B cell (primary cell): ENCODE measurements around the gene PIP4K2C. TPM values are rescaled to one million over a fixed set of nuclear protein-coding genes. Genes with fewer than 3 reads are reported as not detected.

Source experiments
- ATAC-seq: fragments of 200-7000 bp; cut with Tn5 transposase; one replicate; pipeline ENCODE4 v1.10.0; 2021; ENCODE audit warnings: low read depth, mild to moderate bottlenecking, moderate number of reproducible peaks, moderate library complexity
- CTCF ChIA-PET: fragments of 350-600 bp; sonication (Branson Sonifier 250); formaldehyde crosslinking; loops from one replicate; lab custom pipeline; 2021; ENCODE audit warnings: antibody characterized with exemption, inconsistent platforms; lab: Charles Lee
- POLR2A ChIA-PET: fragments of 350-600 bp; sonication (Branson Sonifier 250); formaldehyde crosslinking; loops from one replicate; lab custom pipeline; 2021; ENCODE audit warnings: antibody characterized with exemption; lab: Charles Lee
- DNase-seq: peaks from one replicate; pipeline ENCODE4 v3.0.0; 2013
- H2AFZ ChIP-seq: 2 replicates; pipeline ENCODE4 v1.6.1; 2012; ENCODE audit warnings: mild to moderate bottlenecking, low read depth, low read length; ENCODE audit not compliant: insufficient read depth, poor library complexity, severe bottlenecking
- H3K27ac ChIP-seq, 2 donors: 1 replicate in 1 of 2; 2 replicates in 1 of 2; pipeline ENCODE4 v1.5.1; 2012 to 2013; ENCODE audit warnings: low read length in 2 of 2, mild to moderate bottlenecking in 2 of 2, moderate library complexity in 1 of 2
- H3K27me3 ChIP-seq, 4 experiments: fragments of 200-600 bp in 1 of 4; sonication (generic) in 1 of 4; replicated peaks in 1 of 4; 1 replicate in 2 of 4; 2 replicates in 2 of 4; pipeline versions ENCODE4 v1.6.1 to v1.7.0; 2013 to 2016; ENCODE audit warnings: low read length in 3 of 4, mild to moderate bottlenecking in 2 of 4, mixed read lengths in 1 of 4, moderate library complexity in 1 of 4; ENCODE audit not compliant: insufficient read depth in 4 of 4, control insufficient read depth in 3 of 4; ENCODE audit errors: control extremely low read depth in 1 of 4
- H3K36me3 ChIP-seq, 2 experiments: replicated peaks in 1 of 2; 1 replicate in 1 of 2; 2 replicates in 1 of 2; pipeline versions ENCODE4 v1.6.1 to v1.7.1; 2013; ENCODE audit warnings: low read length in 1 of 2; ENCODE audit not compliant: insufficient read depth in 2 of 2, control insufficient read depth in 1 of 2; ENCODE audit errors: control extremely low read depth in 1 of 2, extremely low read depth in 1 of 2
- H3K4me1 ChIP-seq, 2 donors: fragments of 200-600 bp in 1 of 2; sonication (generic) in 1 of 2; 1 replicate in 1 of 2; 2 replicates in 1 of 2; pipeline versions ENCODE4 v1.5.1 to v1.6.1; 2013 to 2017; ENCODE audit warnings: low read length in 2 of 2; ENCODE audit not compliant: control insufficient read depth in 2 of 2, insufficient read depth in 2 of 2
- H3K4me2 ChIP-seq: replicated peaks from 2 replicates; pipeline ENCODE3; 2012; ENCODE audit warnings: mild to moderate bottlenecking, low read depth, low read length; ENCODE audit not compliant: poor library complexity, severe bottlenecking
- H3K4me3 ChIP-seq, 5 experiments: fragments of 200-600 bp in 1 of 5; sonication (generic) in 1 of 5; 1 replicate in 3 of 5; 2 replicates in 2 of 5; pipeline versions ENCODE4 v1.5.1 to v1.7.0; 2011 to 2016; ENCODE audit warnings: low read length in 4 of 5, mild to moderate bottlenecking in 4 of 5, low read depth in 2 of 5, control low read depth in 1 of 5, moderate library complexity in 1 of 5; ENCODE audit not compliant: insufficient read depth in 1 of 5; ENCODE audit errors: control extremely low read depth in 1 of 5, extremely low read depth in 1 of 5
- H3K79me2 ChIP-seq: fragments of 200-600 bp; sonication (generic); one replicate; pipeline ENCODE4 v1.6.0; 2016; ENCODE audit warnings: low read length; ENCODE audit not compliant: control insufficient read depth, insufficient read depth
- H3K9ac ChIP-seq: fragments of 200-600 bp; sonication (generic); 2 replicates; pipeline ENCODE4 v1.6.1; 2017; ENCODE audit warnings: mild to moderate bottlenecking, low read length, moderate library complexity
- H3K9me3 ChIP-seq, 3 donors: one replicate each; pipeline versions ENCODE4 v1.6.1 to v1.7.1; 2013; ENCODE audit warnings: low read length in 2 of 3; ENCODE audit not compliant: control insufficient read depth in 2 of 3, insufficient read depth in 1 of 3; ENCODE audit errors: control extremely low read depth in 1 of 3
- H4K20me1 ChIP-seq: 2 replicates; pipeline ENCODE4 v1.6.0; 2012; ENCODE audit warnings: mild to moderate bottlenecking, low read length; ENCODE audit not compliant: insufficient read depth, control insufficient read depth, poor library complexity, severe bottlenecking
- H3K27ac Mint-ChIP-seq: one replicate; pipeline ENCODE4 v1.8.0; 2021; ENCODE audit warnings: mixed read lengths
- H3K27me3 Mint-ChIP-seq: one replicate; pipeline ENCODE4 v1.8.0; 2021; ENCODE audit warnings: mixed read lengths
- H3K4me1 Mint-ChIP-seq: one replicate; pipeline ENCODE4 v1.8.0; 2021; ENCODE audit warnings: mixed read lengths
- H3K4me3 Mint-ChIP-seq: one replicate; pipeline ENCODE4 v1.8.0; 2021; ENCODE audit warnings: mixed read lengths
- H3K9me3 Mint-ChIP-seq: one replicate; pipeline ENCODE4 v1.8.0; 2022; ENCODE audit warnings: mixed read lengths; ENCODE audit not compliant: insufficient read depth
- EZH2 ChIP-seq: IDR thresholded peaks from 2 replicates; pipeline ENCODE4 v1.6.1; 2012; ENCODE audit warnings: borderline replicate concordance, low read depth, mild to moderate bottlenecking, moderate library complexity, low read length; ENCODE audit not compliant: insufficient read depth, poor library complexity, severe bottlenecking
- WGBS: methylation state at CpG from one replicate; pipeline ENCODE4 v1.1.5; 2013; ENCODE audit warnings: missing lambda C conversion rate; ENCODE audit not compliant: insufficient coverage; 5-methylcytosine and 5-hydroxymethylcytosine counted together
- intact Hi-C: fragments of 100-400 bp; cut with micrococcal nuclease; formaldehyde crosslinking; loops from one replicate; pipeline ENCODE4 v1.10.0; 2022
- polyA plus RNA-seq: library from polyadenylated mRNA; depleted of rRNA; stranded (reverse); fragments of >200 nt; gene quantifications from 2 replicates; pipeline ENCODE4 v1.2.3, GENCODE V29; 2012
- total RNA-seq, 2 donors: library from RNA; stranded (reverse); fragments of 120-200 nt in 1 of 2; gene quantifications; 1 replicate in 1 of 2; 2 replicates in 1 of 2; pipeline versions ENCODE4 v1.2.3 to v1.2.4, GENCODE V29; 2013 to 2022
- TF ChIP-seq, protein P1 (sequence below): fragments of 200-600 bp; IDR thresholded peaks from one replicate; pipeline ENCODE4 v1.8.0; 2022; ENCODE audit warnings: antibody characterized with exemption, mild to moderate bottlenecking

PIP4K2C gene
- total and polyA plus RNA-seq, 2 donors (not counting 1 experiment from before 2014, with no cell fraction given), result 20.1 to 21.3 TPM

DNA sequence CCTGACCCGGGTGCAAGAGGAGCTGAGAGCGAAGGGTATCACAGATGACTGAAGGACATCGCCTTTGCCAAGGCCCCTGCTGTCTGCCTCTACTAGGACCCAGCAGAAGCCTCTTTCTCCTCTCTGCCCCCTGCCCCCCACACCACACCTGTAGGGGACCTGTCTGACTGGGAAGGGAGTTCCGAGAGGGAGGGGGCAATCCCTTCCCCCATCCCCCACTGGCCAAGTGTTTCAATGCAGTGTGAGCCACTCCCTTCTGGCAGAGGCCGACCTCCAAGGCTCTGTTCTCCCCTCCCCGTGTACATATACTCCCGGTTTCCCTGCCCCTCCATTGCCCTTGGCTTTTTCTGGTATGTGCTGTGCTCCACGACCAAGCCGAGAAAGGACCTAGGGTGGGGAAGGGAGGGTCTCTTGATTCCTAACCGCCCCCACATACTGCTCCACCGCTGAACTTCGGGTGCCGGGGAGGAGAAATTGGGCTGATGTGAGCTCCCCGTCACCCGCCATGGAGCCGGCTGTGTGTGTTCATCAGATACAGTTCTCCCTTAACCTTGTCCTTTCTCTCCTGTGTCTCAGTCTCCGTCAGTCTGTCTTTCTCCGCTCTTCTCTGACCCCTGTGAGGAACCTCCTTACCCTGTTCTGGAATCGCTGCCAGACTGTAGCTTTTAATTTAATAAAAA, 18.2 kb downstream of the PIP4K2C start:
- Histone ChIP-seq H3K9ac (no peak overlapping the region), H3K9me3 (peaks cover 0 to 16% (median 0%) of the 10 kb centered on the region in 3 donors), H4K20me1 (peaks cover 4% of the 10 kb centered on the region), H2AFZ (no peak overlapping the region), H3K4me2 (no peak overlapping the region), H3K27ac (no peak overlapping the region), H3K4me1 (peaks cover 49% of the 10 kb centered on the region in 2 donors), H3K27me3 (peaks cover 0 to 76% (median 36%) of the 10 kb centered on the region in 4 experiments), H3K36me3 (no peaks in the 10 kb centered on the region), H3K4me3 (no peak overlapping the region), H3K79me2 (no peaks in the 10 kb centered on the region)
- Mint-ChIP-seq H3K27ac (no peak overlapping the region), H3K4me3 (no peak overlapping the region), H3K4me1 (peaks cover 45% of the 10 kb centered on the region), H3K9me3 (no peaks in the 10 kb centered on the region), H3K27me3 (peaks cover 45% of the 10 kb centered on the region)
- intact Hi-C loops, result no loop called here
- DNase-seq (no peak), ATAC-seq (no peak)
- no peak for TF ChIP-seq EZH2
- TF ChIP-seq, protein P1, sequence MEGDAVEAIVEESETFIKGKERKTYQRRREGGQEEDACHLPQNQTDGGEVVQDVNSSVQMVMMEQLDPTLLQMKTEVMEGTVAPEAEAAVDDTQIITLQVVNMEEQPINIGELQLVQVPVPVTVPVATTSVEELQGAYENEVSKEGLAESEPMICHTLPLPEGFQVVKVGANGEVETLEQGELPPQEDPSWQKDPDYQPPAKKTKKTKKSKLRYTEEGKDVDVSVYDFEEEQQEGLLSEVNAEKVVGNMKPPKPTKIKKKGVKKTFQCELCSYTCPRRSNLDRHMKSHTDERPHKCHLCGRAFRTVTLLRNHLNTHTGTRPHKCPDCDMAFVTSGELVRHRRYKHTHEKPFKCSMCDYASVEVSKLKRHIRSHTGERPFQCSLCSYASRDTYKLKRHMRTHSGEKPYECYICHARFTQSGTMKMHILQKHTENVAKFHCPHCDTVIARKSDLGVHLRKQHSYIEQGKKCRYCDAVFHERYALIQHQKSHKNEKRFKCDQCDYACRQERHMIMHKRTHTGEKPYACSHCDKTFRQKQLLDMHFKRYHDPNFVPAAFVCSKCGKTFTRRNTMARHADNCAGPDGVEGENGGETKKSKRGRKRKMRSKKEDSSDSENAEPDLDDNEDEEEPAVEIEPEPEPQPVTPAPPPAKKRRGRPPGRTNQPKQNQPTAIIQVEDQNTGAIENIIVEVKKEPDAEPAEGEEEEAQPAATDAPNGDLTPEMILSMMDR, result no peak
- WGBS, result 97% methylated on average over 11 of the region's 19 CpGs
- ChIA-PET POLR2A (no interaction called here), CTCF (interaction anchor here (1.0 to 12.6 kb wide), 2 partner anchors 16 to 26 kb away, joined by 3 to 97 read pairs; no protein-coding TSS in a partner anchor)
